ENCODE measurements around the gene ATRX.
"Not testable (repeated sequence)": the region's sequence is repeated elsewhere in the genome, so short reads cannot be mapped to it uniquely, and the experiment has no call there.

Gene ATRX

GRCh38 chrX:77685683-77686082 is 100.3 kb downstream of the ATRX start:
- Mint-ChIP-seq H3K4me1 (peaks cover 25% of the 10 kb centered on the region), H3K36me3 (peaks cover 79% of the 10 kb centered on the region)

GRCh38 chrX:77679144-77679543 is 106.9 kb downstream of the ATRX start:
- peaks cover 19% of the 10 kb centered on the region for H3K4me1 Mint-ChIP-seq
- H3K4me3 Mint-ChIP-seq: no peak overlapping the region
- peaks cover 40% of the 10 kb centered on the region for H3K36me3 Mint-ChIP-seq
- ATAC-seq (no peak), DNase-seq (ENCODE audit: low spot score in 2 of 2) (no peak)
- H3K9me3 Mint-ChIP-seq: no peaks in the 10 kb centered on the region
- H3K27ac Mint-ChIP-seq: no peak overlapping the region

More at GRCh38 chrX:77685683-77686082, 100.3 kb downstream of the ATRX start:
- not testable (repeated sequence) for H3K27ac Mint-ChIP-seq; ATAC-seq; H3K4me3 Mint-ChIP-seq; H3K9me3 Mint-ChIP-seq; DNase-seq (ENCODE audit: low spot score in 2 of 2)

GRCh38 chrX:77675986-77676385 is 110.0 kb downstream of the ATRX start:
- no peak for DNase-seq (ENCODE audit: low spot score in 2 of 2)

GRCh38 chrX:77668391-77669237 is 117.4 kb downstream of the ATRX start:
- Mint-ChIP-seq H3K4me1 (peaks cover 6% of the 10 kb centered on the region), H3K27ac (no peak overlapping the region), H3K9me3 (no peaks in the 10 kb centered on the region), H3K4me3 (no peak overlapping the region), H3K36me3 (peaks cover 20% of the 10 kb centered on the region)
- peak; percentile 71 for ATAC-seq
- DNase-seq (ENCODE audit: low spot score in 2 of 2): no peak

More at GRCh38 chrX:77675986-77676385, 110.0 kb downstream of the ATRX start:
- Mint-ChIP-seq H3K36me3 (peaks cover 18% of the 10 kb centered on the region), H3K9me3 (no peaks in the 10 kb centered on the region), H3K4me1 (no peaks in the 10 kb centered on the region), H3K4me3 (no peak overlapping the region), H3K27ac (no peak overlapping the region)
- ATAC-seq: no peak

GRCh38 chrX:77658886-77659285 is 127.1 kb downstream of the ATRX start:
- ATAC-seq (no peak), DNase-seq (ENCODE audit: low spot score in 2 of 2) (no peak)
- no peak overlapping the region for H3K27ac Mint-ChIP-seq
- H3K4me3 Mint-ChIP-seq: no peak overlapping the region
- H3K4me1 Mint-ChIP-seq: no peaks in the 10 kb centered on the region
- H3K36me3 Mint-ChIP-seq: peaks cover 44% of the 10 kb centered on the region
- H3K9me3 Mint-ChIP-seq: no peaks in the 10 kb centered on the region

GRCh38 chrX:77652095-77652494 is 133.9 kb downstream of the ATRX start:
- H3K4me1 Mint-ChIP-seq: peaks cover 3% of the 10 kb centered on the region
- no peaks in the 10 kb centered on the region for H3K9me3 Mint-ChIP-seq
- no peak for DNase-seq (ENCODE audit: low spot score in 2 of 2)
- H3K36me3 Mint-ChIP-seq: peaks cover 83% of the 10 kb centered on the region
- no peak for ATAC-seq
- H3K4me3 Mint-ChIP-seq: no peak overlapping the region
- no peak overlapping the region for H3K27ac Mint-ChIP-seq

GRCh38 chrX:77640702-77641101 is 145.3 kb downstream of the ATRX start:
- ATAC-seq (peak; percentile 82), DNase-seq (ENCODE audit: low spot score in 2 of 2) (no peak)
- H3K4me1 Mint-ChIP-seq: peaks cover 15% of the 10 kb centered on the region
- peak overlapping the region; percentile 32 for H3K27ac Mint-ChIP-seq
- no peak overlapping the region for H3K4me3 Mint-ChIP-seq
- peaks cover 4% of the 10 kb centered on the region for H3K9me3 Mint-ChIP-seq
- H3K36me3 Mint-ChIP-seq: peaks cover 92% of the 10 kb centered on the region

GRCh38 chrX:77639820-77640219 is 146.2 kb downstream of the ATRX start:
- Mint-ChIP-seq H3K4me3 (no peak overlapping the region), H3K36me3 (peaks cover 89% of the 10 kb centered on the region), H3K27ac (no peak overlapping the region), H3K4me1 (peaks cover 15% of the 10 kb centered on the region), H3K9me3 (peaks cover 4% of the 10 kb centered on the region)
- ATAC-seq (no peak), DNase-seq (ENCODE audit: low spot score in 2 of 2) (no peak)

GRCh38 chrX:77638397-77638796 is 147.6 kb downstream of the ATRX start:
- peaks cover 4% of the 10 kb centered on the region for H3K9me3 Mint-ChIP-seq
- H3K36me3 Mint-ChIP-seq: peaks cover 92% of the 10 kb centered on the region
- no peak for DNase-seq (ENCODE audit: low spot score in 2 of 2)
- no peak overlapping the region for H3K4me3 Mint-ChIP-seq
- no peak overlapping the region for H3K27ac Mint-ChIP-seq
- no peak for ATAC-seq
- H3K4me1 Mint-ChIP-seq: peaks cover 15% of the 10 kb centered on the region

- Mint-ChIP-seq H3K9me3 (no peaks in the 10 kb centered on the region), H3K4me3 (no peak overlapping the region), H3K36me3 (peaks cover 93% of the 10 kb centered on the region), H3K27ac (no peak overlapping the region), H3K4me1 (peaks cover 7% of the 10 kb centered on the region)
- no peak for ATAC-seq
- no peak for DNase-seq (ENCODE audit: low spot score in 2 of 2)
Observed at GRCh38 chrX:77635373-77635772, 150.6 kb downstream of the ATRX start.

GRCh38 chrX:77628294-77629025 is 157.6 kb downstream of the ATRX start:
- H3K36me3 Mint-ChIP-seq: peaks cover 55% of the 10 kb centered on the region
- H3K4me3 Mint-ChIP-seq: no peak overlapping the region
- H3K4me1 Mint-ChIP-seq: peaks cover 6% of the 10 kb centered on the region
- no peak overlapping the region for H3K27ac Mint-ChIP-seq
- DNase-seq (ENCODE audit: low spot score in 2 of 2) (no peak), ATAC-seq (no peak)
- no peaks in the 10 kb centered on the region for H3K9me3 Mint-ChIP-seq

- Mint-ChIP-seq H3K4me1 (peaks cover 20% of the 10 kb centered on the region), H3K4me3 (peak overlapping the region; percentile 24), H3K36me3 (peaks cover 54% of the 10 kb centered on the region), H3K27ac (peak overlapping the region; percentile 58), H3K9me3 (no peaks in the 10 kb centered on the region)
- ATAC-seq (no peak), DNase-seq (ENCODE audit: low spot score in 2 of 2) (no peak)
Observed at GRCh38 chrX:77622672-77623071, 163.3 kb downstream of the ATRX start.

GRCh38 chrX:77622233-77622632 is 163.8 kb downstream of the ATRX start:
- Mint-ChIP-seq H3K36me3 (peaks cover 58% of the 10 kb centered on the region), H3K4me3 (peak overlapping the region; percentile 24), H3K9me3 (no peaks in the 10 kb centered on the region), H3K27ac (peak overlapping the region; percentile 58), H3K4me1 (peaks cover 20% of the 10 kb centered on the region)
- no peak for DNase-seq (ENCODE audit: low spot score in 2 of 2)
- ATAC-seq: no peak

GRCh38 chrX:77621453-77621852 is 164.6 kb downstream of the ATRX start:
- not testable (repeated sequence) for DNase-seq (ENCODE audit: low spot score in 2 of 2); H3K9me3 Mint-ChIP-seq; H3K27ac Mint-ChIP-seq; ATAC-seq; H3K4me3 Mint-ChIP-seq
- H3K36me3 Mint-ChIP-seq: peaks cover 56% of the 10 kb centered on the region
- peaks cover 20% of the 10 kb centered on the region for H3K4me1 Mint-ChIP-seq

GRCh38 chrX:77617206-77617605 is 168.8 kb downstream of the ATRX start:
- DNase-seq (ENCODE audit: low spot score in 2 of 2): no peak
- Mint-ChIP-seq H3K36me3 (peaks cover 59% of the 10 kb centered on the region), H3K9me3 (no peaks in the 10 kb centered on the region), H3K4me1 (peaks cover 1% of the 10 kb centered on the region), H3K4me3 (no peak overlapping the region), H3K27ac (no peak overlapping the region)
- no peak for ATAC-seq

Measured in stimulated activated effector memory CD8-positive, alpha-beta T cell treated with anti-CD3 and anti-CD28 coated beads, Interleukin-12 subunit alpha, Interleukin-12 subunit beta, amount 100 ng/mL, for 72 hours (primary cell).